HG03457 (cell line): ENCODE measurements around the gene PPP1R13B.
"Not testable (repeated sequence)": the region's sequence is repeated elsewhere in the genome, so short reads cannot be mapped to it uniquely, and the experiment has no call there.

Experiments used
- ATAC-seq: cut with Tn5 transposase; IDR thresholded peaks from one replicate; pipeline ENCODE4 v1.9.1; 2021; ENCODE audit warnings: moderate number of reproducible peaks; ENCODE audit not compliant: unreplicated experiment

PPP1R13B gene

DNA sequence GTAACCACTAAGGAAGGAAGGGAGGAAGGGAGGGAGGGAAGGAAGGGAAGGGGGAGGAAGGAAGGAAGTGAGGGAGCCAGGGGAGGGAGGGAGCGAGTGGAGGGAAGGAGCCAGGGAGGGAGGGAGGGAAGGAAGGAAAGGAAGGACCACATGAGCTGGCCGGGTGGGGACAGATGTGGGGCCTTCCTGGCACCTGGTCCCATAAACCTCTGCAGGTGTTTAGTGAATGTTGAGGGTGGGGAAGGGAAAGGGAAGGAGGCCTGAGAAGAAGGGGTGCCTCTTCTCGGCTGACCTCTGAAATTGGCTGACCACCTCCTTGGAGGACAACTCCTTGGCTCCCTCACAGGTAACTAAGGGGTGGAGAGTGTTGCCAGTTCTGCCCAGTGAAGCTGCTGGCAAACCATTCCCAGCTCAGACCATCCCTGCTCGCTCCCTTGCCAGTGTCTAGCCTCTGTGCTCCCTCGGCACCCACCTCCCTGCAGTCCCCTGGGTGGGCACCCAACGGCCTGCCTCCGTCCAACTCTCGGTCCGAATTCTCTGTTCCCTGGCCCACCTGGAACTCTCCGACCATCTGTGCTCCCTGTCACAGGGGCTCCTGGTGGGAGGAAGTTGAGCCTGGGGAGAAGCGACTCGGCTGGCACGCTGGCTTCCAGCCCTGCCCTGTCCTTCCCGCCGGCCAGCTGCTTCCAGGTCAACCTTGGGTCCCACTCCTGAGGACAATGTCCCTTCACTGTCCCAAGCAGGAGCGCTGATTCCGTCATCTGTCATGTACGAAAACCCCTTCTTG is 12.2 kb upstream of the PPP1R13B start:
- no peak for ATAC-seq

- ATAC-seq = no peak
These were observed 10.8 kb upstream of the PPP1R13B start for GRCh38 chr14:103858063-103858781.

DNA sequence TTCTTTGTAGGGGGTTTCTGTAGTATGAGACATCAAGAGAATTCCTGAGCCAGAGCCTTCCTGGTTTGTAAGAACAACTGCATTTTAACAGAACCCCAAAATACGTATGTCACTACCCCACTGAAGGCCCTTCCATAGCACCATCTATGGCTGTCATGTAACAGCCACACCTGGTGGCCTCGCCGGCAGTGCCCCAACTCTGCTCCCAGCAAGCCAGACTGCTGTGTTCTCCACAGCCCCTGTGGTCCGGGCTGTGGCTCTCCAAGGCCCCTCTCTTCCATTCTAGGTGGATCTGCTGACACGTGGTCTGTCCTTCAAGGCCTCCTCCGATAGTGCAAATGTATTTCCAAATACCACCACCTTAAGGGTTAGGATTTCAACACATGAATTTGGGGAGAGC is 9.9 kb upstream of the PPP1R13B start:
- ATAC-seq = no peak

DNA sequence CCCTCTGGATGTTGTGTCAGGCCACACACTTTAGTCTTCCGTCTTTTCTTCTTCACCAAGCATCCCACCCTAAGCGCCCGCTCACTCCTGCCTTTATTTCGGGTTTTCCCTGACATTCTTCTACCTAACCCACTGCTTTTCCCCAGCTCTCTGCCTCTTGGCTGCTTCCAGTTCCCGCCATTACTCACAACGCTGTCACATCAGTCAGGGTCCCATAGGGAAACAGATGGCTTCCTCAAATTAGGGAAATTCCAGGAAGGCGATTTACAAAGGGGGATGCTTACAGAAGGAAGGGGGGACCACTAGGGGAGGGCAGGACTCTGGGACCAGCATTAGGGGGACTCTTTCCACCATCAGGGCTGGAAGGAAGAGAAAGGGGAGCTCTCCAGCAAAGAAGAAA is 9.2 kb upstream of the PPP1R13B start:
- ATAC-seq = no peak

DNA sequence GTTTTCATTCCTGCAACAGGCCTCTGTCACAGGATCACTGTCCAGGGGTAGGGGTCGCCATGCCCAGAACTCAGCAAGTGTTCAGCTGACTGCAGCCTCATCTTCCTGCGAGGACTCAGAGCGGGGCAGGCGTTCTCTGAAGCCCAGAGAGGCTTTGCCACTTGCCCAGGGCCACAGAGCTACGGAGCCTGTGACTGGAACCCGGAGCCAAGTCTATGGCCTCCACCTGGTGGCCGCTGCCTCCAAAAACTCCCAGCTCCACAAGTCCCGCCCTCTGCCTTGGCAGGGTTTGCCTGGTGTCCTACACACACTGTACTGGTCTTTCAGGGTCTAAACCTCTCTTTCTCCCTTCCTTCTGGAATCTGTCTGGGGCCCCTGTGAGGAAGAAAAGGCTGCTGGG is 8.7 kb upstream of the PPP1R13B start:
- no peak for ATAC-seq

GRCh38 chr14:103855734-103856095 is 8.3 kb upstream of the PPP1R13B start:
- ATAC-seq = no peak

DNA sequence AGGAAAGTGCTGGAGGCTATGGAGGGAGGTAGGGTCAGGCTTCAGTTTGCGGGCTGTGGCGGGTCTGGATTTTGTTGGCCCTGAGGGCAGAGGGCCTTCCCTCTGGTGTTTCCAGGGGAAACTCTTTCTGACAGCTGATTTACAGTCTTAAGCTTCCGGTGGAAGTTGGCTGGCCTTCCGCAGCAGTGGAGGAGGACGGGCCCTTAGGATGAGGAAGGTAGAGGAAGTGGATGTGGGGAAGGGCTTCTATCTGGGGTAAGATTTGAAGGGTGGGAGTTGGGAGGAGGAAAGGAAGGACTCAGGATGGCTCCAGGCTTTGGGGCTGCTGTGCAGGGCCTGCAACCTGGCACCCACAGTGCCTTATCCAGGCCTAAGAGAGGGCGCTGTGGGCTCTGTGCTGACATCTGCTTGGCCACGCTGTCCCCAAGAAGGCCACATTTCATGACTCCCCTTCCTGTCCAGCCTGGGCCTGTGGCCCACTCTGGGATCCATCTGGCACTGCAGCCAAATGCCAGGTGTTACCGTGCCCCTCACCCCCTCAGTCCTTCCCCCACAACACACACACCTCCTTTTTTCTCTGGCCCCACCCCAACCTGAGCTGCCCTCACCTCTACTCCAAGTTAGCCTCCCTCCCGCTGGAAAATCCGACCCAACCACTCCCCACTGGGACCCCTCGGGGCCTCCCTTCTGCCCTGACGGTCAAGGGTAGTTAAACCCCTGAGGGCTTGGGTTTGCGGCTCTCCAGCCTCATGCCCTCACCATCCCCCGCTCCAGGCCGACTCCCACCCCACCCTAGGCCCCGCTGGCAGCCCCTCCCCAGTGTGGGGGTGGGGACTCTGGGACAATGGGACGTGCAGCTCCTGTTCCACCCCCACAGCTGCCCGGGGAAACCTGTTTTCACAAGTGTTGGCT is 7.7 kb upstream of the PPP1R13B start:
- ATAC-seq = no peak

GRCh38 chr14:103854017-103854808 is 6.8 kb upstream of the PPP1R13B start:
- no peak for ATAC-seq

DNA sequence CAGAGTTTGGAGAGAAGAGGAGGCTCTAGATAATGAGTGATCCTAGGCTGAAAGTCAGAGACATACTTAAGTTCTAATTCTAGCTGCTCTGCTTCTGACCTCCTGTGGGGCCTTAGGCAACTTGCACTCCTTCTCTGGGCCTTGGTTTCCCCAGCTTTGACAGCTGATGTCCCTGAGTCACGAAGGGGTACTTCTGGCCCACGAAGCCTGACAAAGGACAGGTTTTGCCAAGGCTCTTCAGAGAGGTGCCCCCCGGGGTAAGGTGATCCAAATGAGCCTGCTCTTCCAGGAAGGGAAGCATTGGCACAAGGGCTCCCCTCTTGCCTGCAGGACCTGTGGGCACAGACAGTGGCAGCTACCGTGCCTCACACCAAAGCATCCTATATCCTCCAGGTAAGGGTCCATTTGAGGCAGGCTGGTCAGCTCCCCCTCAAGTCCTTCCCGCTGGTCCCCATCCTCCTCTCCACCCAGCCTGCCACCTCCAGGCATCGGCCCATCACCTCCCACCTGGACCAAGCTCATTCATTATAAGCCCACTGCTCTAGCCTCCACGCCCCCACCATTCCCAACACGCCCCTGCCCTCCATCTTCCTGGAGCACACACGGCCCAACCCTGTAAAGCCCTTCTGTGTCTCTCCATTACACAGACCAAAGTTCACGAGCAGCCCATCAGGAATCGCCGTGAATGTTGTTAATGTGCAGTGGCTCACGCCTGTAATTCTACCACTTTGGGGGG is 1.9 kb upstream of the PPP1R13B start:
- no peak for ATAC-seq

GRCh38 chr14:103848175-103849077 is 1.1 kb upstream of the PPP1R13B start:
- no peak for ATAC-seq

- peak; percentile 30 for ATAC-seq
These were observed 578 bp downstream of the PPP1R13B start for GRCh38 chr14:103846543-103847450.

DNA sequence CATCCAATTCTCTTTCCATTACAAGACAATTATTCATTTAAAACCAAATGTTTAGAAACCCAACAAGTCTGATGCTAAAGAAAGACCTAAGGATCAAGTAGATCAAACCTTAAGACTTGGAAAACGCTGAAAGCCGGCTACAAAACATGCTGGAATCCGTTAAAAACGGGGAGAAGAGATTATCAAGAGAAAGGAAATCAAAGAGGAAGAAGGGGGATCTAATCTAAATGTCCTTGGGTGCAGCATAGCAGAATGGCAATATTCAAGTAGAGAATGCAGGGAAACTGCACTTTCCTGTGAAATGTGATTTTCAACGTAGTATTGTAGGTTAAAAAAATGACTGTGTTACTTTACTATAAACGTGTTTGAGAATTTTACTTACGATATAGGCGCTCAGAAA is 1.3 kb downstream of the PPP1R13B start:
- ATAC-seq = no peak

DNA sequence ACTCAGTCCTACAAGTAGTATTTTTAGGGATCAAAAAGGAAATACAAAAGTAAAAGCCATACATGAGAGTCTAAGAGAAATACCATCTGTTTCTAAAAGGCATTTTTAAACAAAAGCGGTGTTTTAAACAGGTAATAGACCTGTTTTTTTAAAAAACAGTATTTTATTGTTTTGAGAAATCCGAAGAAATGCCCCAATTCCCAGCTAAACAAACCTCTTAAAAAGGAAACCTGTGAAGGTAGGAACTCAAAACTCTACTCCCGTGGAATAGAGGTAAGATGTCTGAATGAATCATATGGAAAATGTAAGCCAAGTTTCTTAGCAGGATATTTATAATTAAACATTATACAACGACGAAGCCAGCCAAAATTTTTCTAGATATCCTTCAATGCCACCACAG is 2.0 kb downstream of the PPP1R13B start:
- ATAC-seq = no peak

- not testable (repeated sequence) for ATAC-seq
These were observed 6.1 kb downstream of the PPP1R13B start for GRCh38 chr14:103841265-103841664.

GRCh38 chr14:103840014-103840413 is 7.4 kb downstream of the PPP1R13B start:
- ATAC-seq = no peak

DNA sequence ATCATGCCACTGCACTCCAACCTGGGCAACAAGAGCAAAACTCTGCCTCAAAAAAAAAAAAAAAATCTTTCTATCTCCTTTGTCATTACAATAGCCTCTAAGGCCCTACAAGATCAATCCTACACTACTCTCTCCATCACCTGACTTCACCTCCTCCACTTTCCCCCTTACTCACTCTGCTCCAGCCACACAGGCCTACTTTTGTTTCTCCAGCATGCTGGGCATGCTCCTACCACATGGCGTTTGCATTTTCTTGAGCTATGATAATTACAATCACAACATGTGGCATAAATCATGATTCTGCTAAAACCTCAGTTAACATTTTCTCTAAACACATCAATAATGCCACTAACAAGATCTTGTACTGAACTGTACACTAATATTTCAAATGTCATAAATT is 7.8 kb downstream of the PPP1R13B start:
- no peak for ATAC-seq

GRCh38 chr14:103838117-103838516 is 9.3 kb downstream of the PPP1R13B start:
- no peak for ATAC-seq
